ENCODE measurements around the gene PLCL1.

- TF ChIP-seq POLR2AphosphoS5 (IDR thresholded peaks at IDR 0.05; ENCODE audit: low read depth, low read length): no peak
- TF ChIP-seq TAF1 (IDR thresholded peaks at IDR 0.05; ENCODE audit: borderline replicate concordance, insufficient read depth, low read length): no peak
- TF ChIP-seq REST (IDR thresholded peaks at IDR 0.05; ENCODE audit: insufficient read depth in 1 of 2, low read depth in 2 of 2, low read length in 2 of 2): no peak
These were observed 240.8 kb downstream of the PLCL1 start for GRCh38 chr2:198045227-198045626.

Data from PFSK-1 (cell line).